ENCODE data around the gene MOB3B.

GRCh38 chr9:27528886-27529315 is 713 bp downstream of the MOB3B start:
- TF ChIP-seq CTCF (IDR thresholded peaks at IDR 0.05), result peak in 1 of 12 donors; percentile 6
- TF ChIP-seq POLR2A (IDR thresholded peaks at IDR 0.05), result no peak
